KMS-11 (cell line): Measurements from ENCODE around the gene PAPOLB.

Experiments used
- H2AFZ ChIP-seq: fragments of 200-600 bp; sonication (generic); 2 replicates; pipeline ENCODE4 v1.6.1; 2016; ENCODE audit warnings: antibody characterized with exemption, mixed run types, low read depth
- H3K27ac ChIP-seq: fragments of 200-600 bp; sonication (generic); 2 replicates; pipeline ENCODE4 v1.6.1; 2016; ENCODE audit warnings: mild to moderate bottlenecking, mixed run types
- H3K27me3 ChIP-seq: fragments of 200-600 bp; sonication (generic); 2 replicates; pipeline ENCODE4 v1.6.1; 2017; ENCODE audit warnings: mild to moderate bottlenecking, low read depth, mixed run types, moderate library complexity; ENCODE audit not compliant: insufficient read depth
- H3K36me3 ChIP-seq: fragments of 200-600 bp; sonication (generic); 2 replicates; pipeline ENCODE4 v1.6.1; 2017; ENCODE audit warnings: mild to moderate bottlenecking, mixed run types; ENCODE audit not compliant: insufficient read depth
- H3K4me1 ChIP-seq: fragments of 200-600 bp; sonication (generic); 2 replicates; pipeline ENCODE4 v1.6.1; 2016; ENCODE audit warnings: mild to moderate bottlenecking, low read depth, mixed run types; ENCODE audit not compliant: poor library complexity, severe bottlenecking
- H3K4me2 ChIP-seq: fragments of 200-600 bp; sonication (generic); 2 replicates; pipeline ENCODE4 v1.7.0; 2016; ENCODE audit warnings: mild to moderate bottlenecking, mixed run types
- H3K4me3 ChIP-seq: fragments of 200-600 bp; sonication (generic); IDR thresholded peaks from 2 replicates; pipeline ENCODE4 v1.6.1; 2017; ENCODE audit warnings: low read depth, low read length, mixed read lengths; ENCODE audit not compliant: insufficient read depth
- H3K79me2 ChIP-seq: fragments of 200-600 bp; sonication (generic); 2 replicates; pipeline ENCODE4 v1.6.1; 2016; ENCODE audit warnings: low read depth, mixed run types; ENCODE audit not compliant: insufficient read depth
- H3K9ac ChIP-seq: fragments of 200-600 bp; sonication (generic); 2 replicates; pipeline ENCODE4 v1.6.1; 2016; ENCODE audit warnings: mild to moderate bottlenecking, mixed run types
- H4K20me1 ChIP-seq: fragments of 200-600 bp; sonication (generic); 2 replicates; pipeline ENCODE4 v1.6.1; 2016; ENCODE audit warnings: mild to moderate bottlenecking, mixed run types; ENCODE audit not compliant: insufficient read depth
- CTCF ChIP-seq: fragments of 200-600 bp; sonication (generic); conservative IDR thresholded peaks from 2 replicates; pipeline ENCODE4 v1.6.1; 2017; ENCODE audit warnings: low read depth, mild to moderate bottlenecking, antibody characterized with exemption, low read length, moderate library complexity, mixed read lengths

The PAPOLB gene

GRCh38 chr7:4861673-4862072 is at the start of gene PAPOLB:
Gene PAPOLB (minus strand): TSS chr7:4862030. CDS start chr7:4861810, 220 bp downstream.
- Histone ChIP-seq H4K20me1 (no peaks in the 10 kb centered on the region), H2AFZ (no peak within 1 kb of the TSS), H3K27me3 (no peaks in the 10 kb centered on the region), H3K9ac (no peak within 1 kb of the TSS), H3K4me3 (no peak within 1 kb of the TSS), H3K4me2 (no peak within 1 kb of the TSS), H3K27ac (no peak within 1 kb of the TSS), H3K4me1 (no peaks in the 10 kb centered on the region), H3K79me2 (no peaks in the 10 kb centered on the region), H3K36me3 (no peaks in the 10 kb centered on the region)
- TF ChIP-seq CTCF: no peak

- no peaks in the 10 kb centered on the region for H3K79me2 ChIP-seq
- H4K20me1 ChIP-seq: no peaks in the 10 kb centered on the region
- H3K9ac ChIP-seq: no peak overlapping the region
- no peaks in the 10 kb centered on the region for H3K36me3 ChIP-seq
- H3K4me3 ChIP-seq: no peak overlapping the region
- H2AFZ ChIP-seq: no peak overlapping the region
- no peaks in the 10 kb centered on the region for H3K4me1 ChIP-seq
- no peak overlapping the region for H3K4me2 ChIP-seq
- H3K27me3 ChIP-seq: no peaks in the 10 kb centered on the region
- TF ChIP-seq CTCF: no peak
- H3K27ac ChIP-seq: no peak overlapping the region
These were observed 49.4 kb upstream of the PAPOLB start for GRCh38 chr7:4911111-4911828.

- Histone ChIP-seq H3K4me2 (no peak overlapping the region), H3K27ac (no peak overlapping the region), H3K36me3 (no peaks in the 10 kb centered on the region), H4K20me1 (no peaks in the 10 kb centered on the region), H3K4me1 (no peaks in the 10 kb centered on the region), H2AFZ (no peak overlapping the region), H3K79me2 (no peaks in the 10 kb centered on the region), H3K4me3 (no peak overlapping the region), H3K9ac (no peak overlapping the region), H3K27me3 (no peaks in the 10 kb centered on the region)
- TF ChIP-seq CTCF: no peak
These were observed 44.9 kb upstream of the PAPOLB start for GRCh38 chr7:4906682-4907081.

- no peaks in the 10 kb centered on the region for H3K27me3 ChIP-seq
- no peaks in the 10 kb centered on the region for H3K79me2 ChIP-seq
- no peak overlapping the region for H3K9ac ChIP-seq
- H4K20me1 ChIP-seq: no peaks in the 10 kb centered on the region
- TF ChIP-seq CTCF: no peak
- no peak overlapping the region for H3K4me3 ChIP-seq
- no peaks in the 10 kb centered on the region for H3K4me1 ChIP-seq
- no peak overlapping the region for H3K4me2 ChIP-seq
- H2AFZ ChIP-seq: no peak overlapping the region
- H3K27ac ChIP-seq: no peak overlapping the region
- no peaks in the 10 kb centered on the region for H3K36me3 ChIP-seq
These were observed 43.3 kb upstream of the PAPOLB start for GRCh38 chr7:4905171-4905570.
